ENCODE measurements around the gene SLC7A6OS.

SLC7A6OS gene

DNA sequence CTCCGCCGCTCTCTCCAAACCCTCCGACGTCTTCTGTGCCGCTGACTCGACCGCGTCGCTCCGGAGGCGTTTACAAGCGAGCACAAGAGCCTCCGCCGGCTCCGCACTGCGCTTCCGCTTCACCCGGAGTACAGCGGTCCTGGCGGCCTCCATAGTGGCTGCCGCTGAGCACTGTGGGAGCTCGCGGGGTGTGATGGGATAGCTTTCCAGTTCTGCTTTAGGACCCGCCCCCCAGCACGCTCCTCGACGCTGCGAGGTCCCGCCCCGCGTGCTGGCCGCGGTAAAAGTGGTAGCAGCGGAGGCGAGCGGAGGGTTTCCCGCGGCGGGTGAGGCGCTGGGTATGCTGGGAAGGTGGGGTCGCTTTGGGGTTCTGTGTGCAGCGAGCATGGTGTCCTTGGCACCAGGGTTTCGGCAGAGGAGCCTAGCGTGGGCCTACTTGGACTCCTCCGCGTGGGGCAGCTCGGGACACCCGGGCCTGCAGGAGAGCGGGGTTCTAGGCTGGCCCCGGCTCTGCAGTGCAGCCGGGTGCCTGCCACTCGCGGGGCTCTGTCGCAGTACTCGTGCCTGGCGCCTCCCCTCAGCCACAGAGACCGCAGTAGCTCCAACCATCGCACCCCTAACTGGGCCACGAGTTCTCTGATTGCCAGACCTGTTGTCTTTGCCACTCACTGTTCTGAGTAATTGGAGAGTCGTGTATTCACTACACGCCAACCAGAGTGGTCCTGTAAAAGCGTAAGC is at the start of gene SLC7A6OS, which contains the start of gene PRMT7:
SLC7A6OS (minus strand) TSS at position 173 of the 738 bp plus-strand sequence; CDS start at position 153, 20 bp downstream.
PRMT7 (plus strand) TSS at position 246 of the 738 bp plus-strand sequence. CDS start 4,961 bp downstream, outside the sequence.
- DNase-seq (ENCODE audit: low read depth in 2 of 2), result peak; percentile 81 to 86

DNA sequence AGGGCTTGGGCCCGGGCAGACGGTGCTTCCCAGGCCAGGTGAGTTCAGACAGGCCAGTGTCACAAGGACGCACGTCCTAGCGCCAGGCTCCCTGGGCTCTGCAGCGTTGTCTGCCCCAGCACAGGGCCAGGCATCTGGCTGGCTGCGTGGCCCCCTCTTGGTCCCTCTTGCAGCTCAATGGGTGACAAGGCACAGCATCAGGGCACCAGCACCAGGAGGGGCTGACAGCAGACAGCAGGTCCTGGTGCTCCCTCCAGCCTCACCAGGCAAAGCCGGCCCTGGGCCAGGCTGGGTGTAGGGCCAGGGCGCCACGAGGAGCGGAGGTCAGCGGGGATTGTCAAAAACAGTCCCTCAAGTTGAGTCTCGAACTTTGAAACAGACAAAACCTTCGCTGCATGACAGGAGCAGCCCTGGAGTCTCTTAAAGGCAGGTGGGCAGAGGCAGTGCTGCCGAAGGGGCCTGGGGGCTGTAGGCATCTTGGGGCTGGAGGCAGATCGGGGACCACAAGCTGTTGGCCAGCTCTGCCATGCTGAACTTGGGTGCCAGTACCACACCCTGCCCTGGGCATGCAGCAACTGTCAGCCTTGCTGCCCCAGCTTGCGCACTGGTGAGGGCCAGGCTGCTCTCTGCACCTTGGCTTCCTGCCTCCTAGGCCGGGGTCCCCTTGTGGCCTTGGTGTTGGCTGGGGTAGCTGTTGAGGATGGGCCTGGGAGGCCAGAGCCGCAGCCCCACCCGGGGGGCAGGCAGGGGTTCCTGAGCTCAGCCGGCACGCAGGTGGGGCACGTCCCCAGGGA is 48.8 kb upstream of the SLC7A6OS start:
- no peak for DNase-seq (ENCODE audit: low read depth in 2 of 2)

GRCh38 chr16:68358951-68359350 is 48.2 kb upstream of the SLC7A6OS start:
- no peak for DNase-seq (ENCODE audit: low read depth in 2 of 2)

- DNase-seq (ENCODE audit: low read depth in 2 of 2), result no peak
Measured at GRCh38 chr16:68357923-68358322, 47.2 kb upstream of the SLC7A6OS start.

DNA sequence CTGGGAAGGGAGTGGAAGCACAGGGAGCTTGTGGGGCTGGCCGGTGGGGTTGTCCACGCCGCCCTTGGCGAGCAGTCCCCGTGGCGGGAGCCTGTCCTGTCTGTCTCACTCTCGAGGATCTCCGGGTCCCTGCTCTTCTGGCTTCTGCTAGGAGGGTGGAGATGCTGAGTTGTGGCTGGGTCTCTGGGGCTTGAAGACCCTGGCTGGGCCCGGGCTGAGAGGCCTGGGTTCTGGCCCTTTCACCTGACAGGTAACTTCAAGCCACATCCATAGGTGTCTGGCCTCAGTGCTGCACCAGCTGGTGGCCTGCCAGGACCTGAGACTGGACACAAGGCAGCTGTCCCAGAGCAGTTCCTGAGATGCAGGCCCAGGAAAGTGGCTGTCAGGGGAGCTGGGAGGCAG is 46.8 kb upstream of the SLC7A6OS start:
- DNase-seq (ENCODE audit: low read depth in 2 of 2), result no peak

DNA sequence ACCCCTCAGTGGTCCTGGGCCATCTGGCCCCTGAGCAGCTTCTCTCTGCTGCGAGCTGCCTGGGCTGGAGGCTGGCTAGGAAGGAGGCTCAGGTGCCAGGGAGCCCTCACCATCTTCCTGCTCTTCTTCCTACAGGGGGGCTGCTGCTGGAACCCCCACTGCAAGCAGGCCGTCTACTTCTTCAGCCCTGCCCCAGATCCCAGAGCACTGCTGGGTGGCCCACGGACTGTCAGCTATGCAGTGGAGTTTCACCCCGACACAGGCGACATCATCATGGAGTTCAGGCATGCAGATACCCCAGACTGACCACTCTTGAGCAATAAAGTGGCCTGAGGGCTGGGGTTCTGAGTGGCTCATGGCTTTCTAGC is 46.2 kb upstream of the SLC7A6OS start:
- no peak for DNase-seq (ENCODE audit: low read depth in 2 of 2)

GRCh38 chr16:68356249-68356918 is 45.6 kb upstream of the SLC7A6OS start:
- DNase-seq (ENCODE audit: low read depth in 2 of 2), result peak; percentile 37 to 40

DNA sequence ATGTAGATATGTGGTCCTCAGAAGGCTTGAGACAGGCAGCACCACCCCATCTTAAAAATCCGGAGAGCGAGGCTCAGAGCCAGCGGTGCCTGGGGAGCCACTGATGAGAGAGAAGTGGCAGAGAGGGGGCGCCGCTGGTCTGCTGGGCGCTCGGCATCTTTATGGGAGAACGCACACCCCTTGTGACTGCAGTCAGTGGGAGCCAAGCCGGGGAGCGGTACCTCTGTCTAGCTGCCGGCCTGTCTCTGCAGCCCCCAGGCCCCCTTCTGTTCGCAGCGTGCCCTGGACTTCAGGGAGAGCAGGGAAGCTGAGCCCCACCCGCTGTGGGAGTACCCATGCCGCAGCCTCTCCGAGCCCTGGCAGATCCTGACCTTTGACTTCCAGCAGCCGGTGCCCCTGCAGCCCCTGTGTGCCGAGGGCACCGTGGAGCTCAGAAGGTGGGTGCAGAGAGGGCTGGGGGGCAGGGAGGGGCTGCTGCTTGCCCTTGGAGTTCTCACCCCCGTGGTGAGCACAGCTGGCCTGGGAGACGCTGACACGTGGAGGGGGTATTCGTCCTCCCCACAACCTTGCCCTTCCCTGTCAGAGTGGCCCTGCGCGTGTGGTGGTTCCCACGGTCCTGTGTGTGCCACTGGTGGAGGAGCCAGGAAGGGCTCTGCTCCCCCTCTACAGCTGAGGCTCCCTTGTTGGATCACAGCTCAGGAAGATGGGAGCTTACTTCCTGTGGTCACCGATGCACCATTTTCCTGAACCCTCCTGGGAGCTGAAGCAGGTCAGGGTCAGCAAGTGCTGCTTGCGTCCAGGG is 44.9 kb upstream of the SLC7A6OS start:
- DNase-seq (ENCODE audit: low read depth in 2 of 2), result no peak

GRCh38 chr16:68354816-68355215 is 44.1 kb upstream of the SLC7A6OS start:
- no peak for DNase-seq (ENCODE audit: low read depth in 2 of 2)

- no peak for DNase-seq (ENCODE audit: low read depth in 2 of 2)
Measured at GRCh38 chr16:68353366-68353765, 42.6 kb upstream of the SLC7A6OS start.

DNA sequence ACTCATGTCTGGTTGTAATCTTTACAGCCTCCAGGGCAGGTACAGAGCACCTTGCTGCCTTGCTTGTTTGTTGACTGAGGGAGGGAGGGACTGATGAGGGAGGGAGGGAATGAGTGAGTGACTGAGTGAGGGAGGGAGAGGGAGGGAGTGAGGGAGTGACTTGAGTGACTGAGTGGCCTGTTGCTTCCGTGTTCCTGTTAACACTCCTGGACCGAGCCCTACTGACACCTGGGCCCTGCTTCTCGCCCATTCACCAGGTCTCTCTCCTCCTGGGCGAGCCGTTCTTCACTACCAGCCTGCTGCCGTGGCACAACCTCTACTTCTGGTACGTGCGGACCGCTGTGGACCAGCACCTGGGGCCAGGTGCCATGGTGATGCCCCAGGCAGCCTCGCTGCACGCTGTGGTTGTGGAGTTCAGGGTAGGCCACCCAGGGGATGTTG is 41.3 kb upstream of the SLC7A6OS start:
- DNase-seq (ENCODE audit: low read depth in 2 of 2), result no peak

GRCh38 chr16:68351463-68351862 is 40.7 kb upstream of the SLC7A6OS start:
- no peak for DNase-seq (ENCODE audit: low read depth in 2 of 2)

DNA sequence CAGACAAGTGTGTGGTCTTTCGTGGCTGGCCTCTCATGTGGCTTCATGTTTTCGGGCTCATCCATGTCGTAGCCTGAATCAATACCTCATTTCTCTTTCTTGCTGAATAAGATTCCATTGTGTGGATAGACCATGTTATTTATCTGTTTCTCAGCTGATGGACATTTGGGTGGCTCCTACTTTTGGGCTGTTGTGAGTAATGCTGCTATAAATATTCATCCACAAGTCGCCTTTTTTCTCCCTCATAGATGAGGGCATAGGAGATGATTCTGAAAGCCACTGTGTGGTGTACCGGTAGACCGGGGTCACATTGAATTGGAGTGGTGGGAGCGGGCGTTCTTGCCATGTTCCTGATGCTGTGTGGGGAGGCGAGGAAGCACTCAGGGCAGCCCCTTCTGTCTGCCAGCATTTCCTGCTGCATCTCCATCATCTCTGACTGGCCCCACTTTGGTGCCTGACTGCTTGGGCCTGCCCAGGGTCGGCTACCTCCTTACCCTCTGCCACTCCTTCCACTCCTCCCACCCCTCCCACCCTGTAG is 40.1 kb upstream of the SLC7A6OS start:
- no peak for DNase-seq (ENCODE audit: low read depth in 2 of 2)

GRCh38 chr16:68349838-68350410 is 39.2 kb upstream of the SLC7A6OS start:
- no peak for DNase-seq (ENCODE audit: low read depth in 2 of 2)

GRCh38 chr16:68348639-68349445 is 38.1 kb upstream of the SLC7A6OS start:
- no peak for DNase-seq (ENCODE audit: low read depth in 2 of 2)

DNA sequence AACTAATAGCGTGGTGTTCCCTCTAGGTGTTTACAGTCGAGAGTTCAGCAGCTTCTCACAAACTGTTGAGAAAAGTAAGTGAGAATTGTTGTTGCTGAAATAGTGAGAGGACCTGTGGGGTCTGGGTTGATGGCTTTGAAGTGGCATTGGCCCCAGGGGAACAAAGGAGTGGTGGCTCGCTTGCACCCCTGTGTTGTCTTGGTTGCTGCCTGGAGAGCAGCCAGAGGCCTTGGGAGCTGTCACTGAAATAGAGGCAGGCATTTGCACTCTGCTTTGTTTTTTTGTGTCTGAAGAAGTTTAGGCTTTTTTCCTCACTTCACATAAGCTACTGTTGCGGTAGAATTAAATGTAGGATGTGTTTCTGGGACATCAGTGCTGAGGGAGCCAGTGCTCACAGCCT is 36.9 kb upstream of the SLC7A6OS start:
- no peak for DNase-seq (ENCODE audit: low read depth in 2 of 2)

- DNase-seq (ENCODE audit: low read depth in 2 of 2), result no peak
Measured at GRCh38 chr16:68346892-68347480, 36.2 kb upstream of the SLC7A6OS start.

DNA sequence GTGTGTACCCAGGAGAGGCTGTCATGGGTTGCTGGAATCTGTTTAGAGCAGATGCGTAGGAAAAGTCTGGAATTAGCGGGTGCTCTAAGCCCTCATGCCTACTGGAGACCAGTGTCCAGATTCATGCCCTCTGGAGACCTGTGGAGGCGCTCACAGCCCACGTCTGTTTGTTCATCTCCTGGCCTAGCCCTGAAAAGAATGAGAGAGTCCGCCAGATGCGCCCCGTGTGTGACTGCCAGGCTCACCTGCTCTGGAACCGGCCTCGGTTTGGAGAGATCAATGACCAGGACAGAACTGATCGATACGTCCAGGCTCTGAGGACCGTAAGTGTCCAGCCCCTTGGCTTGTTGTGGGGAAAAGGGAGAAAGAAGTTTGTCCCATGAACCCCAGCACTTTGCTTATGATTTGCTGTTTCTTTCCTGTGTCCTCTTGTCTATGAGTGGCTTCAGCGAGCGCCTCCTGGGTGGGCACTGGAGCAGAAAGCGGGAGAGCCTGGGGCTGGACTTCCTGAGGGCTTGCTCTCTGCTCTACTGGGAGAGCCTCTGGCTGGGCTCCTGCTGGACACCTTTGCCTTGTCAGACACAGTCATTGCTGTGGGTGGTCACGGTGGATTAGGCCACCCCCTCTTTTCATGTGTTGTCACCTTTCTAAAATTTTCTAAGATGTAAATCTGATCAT is 35.4 kb upstream of the SLC7A6OS start:
- DNase-seq (ENCODE audit: low read depth in 2 of 2), result no peak

DNA sequence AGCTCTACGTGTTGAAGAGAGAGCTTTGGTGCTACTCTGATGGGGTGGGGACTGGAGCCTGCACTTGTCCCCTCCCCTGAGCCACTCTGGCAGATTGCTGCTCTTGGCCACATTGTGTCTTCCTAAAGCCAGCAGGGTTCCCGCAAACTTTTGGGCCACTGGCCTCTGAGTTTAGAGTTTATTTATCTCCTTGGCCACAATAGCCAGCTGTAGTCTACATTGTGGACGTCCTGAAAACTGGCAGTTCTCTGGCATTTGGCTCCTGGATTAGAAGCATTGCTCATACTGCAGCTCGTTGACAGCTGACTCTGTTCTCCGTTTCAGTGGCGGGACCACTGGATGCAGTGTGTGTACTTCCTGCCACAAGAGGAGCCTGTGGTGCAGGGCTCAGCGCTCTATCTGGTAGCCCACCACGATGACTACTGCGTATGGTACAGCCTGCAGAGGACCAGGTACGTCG is 34.6 kb upstream of the SLC7A6OS start:
- DNase-seq (ENCODE audit: low read depth in 2 of 2), result no peak
